Nephron (organoid): Measurements from ENCODE around the gene TMOD4.
"Not testable (repeated sequence)": the region's sequence is repeated elsewhere in the genome, so short reads cannot be mapped to it uniquely, and the experiment has no call there.

Experiments used
- H3K27ac Mint-ChIP-seq, 3 experiments: 2 replicates each; pipeline ENCODE4 v1.8.0; 2020; ENCODE audit warnings: mixed read lengths in 3 of 3, mild to moderate bottlenecking in 2 of 3, moderate library complexity in 1 of 3
- H3K27me3 Mint-ChIP-seq: 2 replicates; pipeline ENCODE4 v1.8.0; 2021; ENCODE audit warnings: low read depth, mild to moderate bottlenecking, moderate library complexity, mixed read lengths
- H3K36me3 Mint-ChIP-seq: 2 replicates; pipeline ENCODE4 v1.8.0; 2020; ENCODE audit warnings: low read depth, mixed read lengths
- H3K4me1 Mint-ChIP-seq: 2 replicates; pipeline ENCODE4 v1.8.0; 2020; ENCODE audit warnings: mixed read lengths
- H3K4me3 Mint-ChIP-seq, 3 experiments: 2 replicates each; pipeline ENCODE4 v1.8.0; 2020; ENCODE audit warnings: mild to moderate bottlenecking in 3 of 3, mixed read lengths in 3 of 3, moderate library complexity in 2 of 3
- H3K9me3 Mint-ChIP-seq: 2 replicates; pipeline ENCODE4 v1.8.0; 2020; ENCODE audit warnings: mixed read lengths
- TF ChIP-seq, protein P1 (sequence below), 3 experiments: fragments of 200-600 bp; sonication (generic); IDR thresholded peaks; one replicate each; pipeline ENCODE4 v1.5.0; 2021; ENCODE audit warnings: antibody characterized with exemption in 3 of 3; ENCODE audit not compliant: unreplicated experiment in 3 of 3

TMOD4 gene

DNA sequence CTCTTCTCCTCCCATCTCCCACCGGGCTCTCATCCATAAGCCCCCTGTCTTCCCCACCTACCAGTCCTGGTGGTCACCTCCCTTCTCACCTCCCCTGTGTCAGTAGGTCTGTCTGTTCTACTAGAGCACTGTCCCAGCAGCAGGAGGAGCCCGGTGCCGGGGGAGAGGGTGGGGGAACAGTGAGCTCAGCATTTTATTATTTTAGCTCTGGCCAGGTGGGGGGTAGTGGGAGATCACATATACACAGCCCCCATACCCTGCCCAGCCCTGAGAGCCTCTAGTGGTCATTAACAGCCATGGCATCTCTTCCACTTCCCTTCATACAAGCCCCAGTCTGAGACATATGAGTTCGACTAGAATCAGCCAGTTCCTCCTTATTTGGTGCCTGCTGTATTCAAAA is at the start of gene TMOD4:
TMOD4 (minus strand) TSS at position 119 of the 400 bp plus-strand sequence. CDS start 1,106 bp downstream, outside the sequence.
- Mint-ChIP-seq H3K36me3 (peaks cover 68% of the 10 kb centered on the region), H3K4me1 (peaks cover 10% of the 10 kb centered on the region)

DNA sequence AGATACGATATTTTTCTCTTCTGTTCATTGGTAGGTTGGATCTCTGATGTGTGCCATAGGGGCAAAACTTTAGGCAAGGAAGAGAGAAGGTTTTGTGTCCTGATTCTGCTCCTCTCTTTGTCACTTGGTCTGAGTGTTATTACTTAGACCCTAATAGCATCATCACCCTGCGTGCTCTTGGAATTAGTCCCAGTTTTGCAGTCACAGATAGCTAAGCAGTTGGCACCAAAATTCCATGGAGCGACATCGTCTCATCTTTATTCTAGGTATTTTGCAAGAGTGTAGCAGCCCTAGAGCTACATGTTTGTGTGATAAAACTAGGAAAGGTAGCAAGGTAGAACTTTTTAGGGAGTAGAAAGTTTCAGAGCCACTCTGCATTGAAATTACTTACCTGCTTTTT is 46.3 kb upstream of the TMOD4 start:
- Mint-ChIP-seq H3K9me3 (no peaks in the 10 kb centered on the region), H3K4me1 (no peaks in the 10 kb centered on the region), H3K4me3 (no peak overlapping the region), H3K27ac (peak overlapping the region in 1 of 3 experiments; percentile 40), H3K27me3 (no peaks in the 10 kb centered on the region), H3K36me3 (peaks cover 33% of the 10 kb centered on the region)
- TF ChIP-seq, protein P1, sequence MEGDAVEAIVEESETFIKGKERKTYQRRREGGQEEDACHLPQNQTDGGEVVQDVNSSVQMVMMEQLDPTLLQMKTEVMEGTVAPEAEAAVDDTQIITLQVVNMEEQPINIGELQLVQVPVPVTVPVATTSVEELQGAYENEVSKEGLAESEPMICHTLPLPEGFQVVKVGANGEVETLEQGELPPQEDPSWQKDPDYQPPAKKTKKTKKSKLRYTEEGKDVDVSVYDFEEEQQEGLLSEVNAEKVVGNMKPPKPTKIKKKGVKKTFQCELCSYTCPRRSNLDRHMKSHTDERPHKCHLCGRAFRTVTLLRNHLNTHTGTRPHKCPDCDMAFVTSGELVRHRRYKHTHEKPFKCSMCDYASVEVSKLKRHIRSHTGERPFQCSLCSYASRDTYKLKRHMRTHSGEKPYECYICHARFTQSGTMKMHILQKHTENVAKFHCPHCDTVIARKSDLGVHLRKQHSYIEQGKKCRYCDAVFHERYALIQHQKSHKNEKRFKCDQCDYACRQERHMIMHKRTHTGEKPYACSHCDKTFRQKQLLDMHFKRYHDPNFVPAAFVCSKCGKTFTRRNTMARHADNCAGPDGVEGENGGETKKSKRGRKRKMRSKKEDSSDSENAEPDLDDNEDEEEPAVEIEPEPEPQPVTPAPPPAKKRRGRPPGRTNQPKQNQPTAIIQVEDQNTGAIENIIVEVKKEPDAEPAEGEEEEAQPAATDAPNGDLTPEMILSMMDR (IDR thresholded peaks at IDR 0.05; ENCODE audit: unreplicated experiment in 3 of 3): no peak

More for the DNA sequence above, at the start of gene TMOD4:
- Mint-ChIP-seq H3K27ac (peak within 1 kb of the TSS in 1 of 3 experiments; percentile 33), H3K4me3 (no peak within 1 kb of the TSS), H3K9me3 (no peaks in the 10 kb centered on the region), H3K27me3 (no peaks in the 10 kb centered on the region)
- TF ChIP-seq, protein P1 (IDR thresholded peaks at IDR 0.05; ENCODE audit: unreplicated experiment in 3 of 3): peak; percentile 32 to 48 (median 40)

DNA sequence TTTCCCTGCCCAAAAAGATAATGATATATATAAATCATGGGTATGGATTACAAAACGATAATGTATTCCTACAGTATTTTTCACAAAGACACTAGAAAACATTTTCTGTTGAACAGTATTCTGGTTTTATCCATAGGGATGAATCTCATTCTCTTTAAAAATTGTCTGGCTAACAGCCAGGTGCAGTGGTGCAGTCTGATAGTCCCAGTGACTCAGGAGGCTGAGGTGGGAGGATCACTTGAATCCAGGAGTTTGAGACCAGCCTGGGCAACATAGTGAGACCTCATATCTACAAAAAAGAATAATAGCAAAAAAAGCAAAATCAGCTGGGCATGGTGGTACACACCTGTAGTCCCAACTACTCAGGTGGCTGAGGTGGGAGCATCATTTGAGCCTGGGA is 45.8 kb upstream of the TMOD4 start:
- Mint-ChIP-seq H3K36me3 (peaks cover 30% of the 10 kb centered on the region), H3K4me1 (no peaks in the 10 kb centered on the region), H3K27me3 (no peaks in the 10 kb centered on the region), H3K9me3 (no peaks in the 10 kb centered on the region), H3K4me3 (no peak overlapping the region), H3K27ac (no peak overlapping the region)
- TF ChIP-seq, protein P1 (IDR thresholded peaks at IDR 0.05; ENCODE audit: unreplicated experiment in 3 of 3): no peak

DNA sequence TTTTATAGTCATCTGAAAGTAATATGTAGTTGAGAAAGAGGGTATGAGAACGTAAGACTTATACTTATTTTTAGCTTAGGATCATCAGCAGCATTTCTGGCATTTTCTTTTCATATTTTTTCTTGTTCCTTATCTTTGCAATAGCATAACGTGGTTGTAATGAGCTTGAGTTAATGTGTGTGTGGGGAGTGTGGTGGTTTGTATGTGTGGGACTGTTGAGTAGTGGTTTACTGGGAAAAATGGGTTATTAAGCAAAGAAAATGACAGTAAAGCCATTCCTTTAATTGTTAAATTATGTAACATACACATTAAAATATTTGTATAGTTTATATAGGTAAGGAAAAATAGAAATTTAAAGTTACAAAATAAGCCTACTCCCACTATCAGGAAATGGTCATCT is 37.8 kb upstream of the TMOD4 start:
- Mint-ChIP-seq H3K36me3 (peaks cover 45% of the 10 kb centered on the region), H3K27ac (peak overlapping the region in 1 of 3 experiments; percentile 1), H3K27me3 (no peaks in the 10 kb centered on the region), H3K4me3 (no peak overlapping the region), H3K9me3 (no peaks in the 10 kb centered on the region), H3K4me1 (no peaks in the 10 kb centered on the region)
- TF ChIP-seq, protein P1 (IDR thresholded peaks at IDR 0.05; ENCODE audit: unreplicated experiment in 3 of 3): no peak

DNA sequence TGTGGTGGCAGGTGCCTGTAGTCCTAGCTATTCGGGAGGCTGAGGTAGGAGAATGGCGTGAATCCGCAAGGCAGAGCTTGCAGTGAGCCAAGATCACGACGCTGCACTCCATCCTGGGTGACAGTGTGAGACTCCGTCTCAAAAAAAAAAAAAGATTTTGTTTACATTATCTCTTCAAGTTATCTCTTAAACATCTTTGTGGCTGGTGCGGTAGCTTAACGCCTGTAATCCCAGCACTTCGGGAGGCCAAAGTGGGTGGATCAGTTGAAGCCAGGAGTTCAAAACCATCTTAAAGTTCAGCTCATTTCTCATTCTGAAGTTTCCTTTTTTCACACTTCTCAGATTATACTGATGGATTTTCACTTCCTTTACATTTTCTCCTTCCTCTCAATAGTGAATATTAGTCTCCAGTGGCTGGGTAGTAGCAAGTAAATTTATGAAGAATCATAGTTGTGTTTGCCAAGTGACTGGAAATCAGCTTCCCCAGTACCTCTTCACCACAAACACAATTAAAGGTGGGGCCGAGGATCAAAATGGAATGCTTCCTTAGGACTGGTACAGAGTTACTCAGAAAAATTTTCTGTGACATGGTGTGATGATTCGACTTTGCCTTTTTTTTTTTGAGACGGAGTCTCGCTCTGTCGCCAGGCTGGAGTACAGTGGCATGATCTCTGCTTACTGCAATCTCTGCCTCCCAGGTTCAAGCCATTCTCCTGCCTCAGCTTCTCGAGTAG is 36.4 kb upstream of the TMOD4 start:
- TF ChIP-seq, protein P1 (IDR thresholded peaks at IDR 0.05; ENCODE audit: unreplicated experiment in 3 of 3): no peak
- Mint-ChIP-seq H3K27me3 (no peaks in the 10 kb centered on the region), H3K4me1 (no peaks in the 10 kb centered on the region), H3K9me3 (no peaks in the 10 kb centered on the region), H3K4me3 (no peak overlapping the region), H3K27ac (peak overlapping the region in 2 of 3 experiments; percentile 24 to 74), H3K36me3 (peaks cover 54% of the 10 kb centered on the region)

DNA sequence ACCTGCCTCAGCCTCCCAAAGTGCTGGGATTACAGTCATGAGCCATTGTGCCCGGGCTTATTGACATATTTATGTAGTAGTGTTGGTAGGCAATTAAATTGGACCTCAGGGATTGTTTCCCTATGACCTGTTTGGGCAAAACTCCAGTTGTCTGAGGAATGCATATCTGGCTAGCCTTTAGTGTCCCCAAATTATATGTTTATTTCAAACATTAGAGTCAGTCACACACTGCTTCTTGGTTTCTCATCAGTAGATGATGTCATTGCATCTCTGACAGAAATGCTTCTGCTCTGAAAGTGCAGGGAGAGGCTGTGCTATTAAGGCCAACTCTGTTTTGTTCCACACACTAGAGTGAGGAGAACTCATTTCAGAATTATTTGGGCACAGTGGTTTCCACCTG is 35.0 kb upstream of the TMOD4 start:
- no peaks in the 10 kb centered on the region for H3K27me3 Mint-ChIP-seq
- H3K27ac Mint-ChIP-seq: no peak overlapping the region
- H3K4me1 Mint-ChIP-seq: no peaks in the 10 kb centered on the region
- no peaks in the 10 kb centered on the region for H3K9me3 Mint-ChIP-seq
- no peak overlapping the region for H3K4me3 Mint-ChIP-seq
- TF ChIP-seq, protein P1 (IDR thresholded peaks at IDR 0.05; ENCODE audit: unreplicated experiment in 3 of 3): no peak
- H3K36me3 Mint-ChIP-seq: peaks cover 60% of the 10 kb centered on the region

DNA sequence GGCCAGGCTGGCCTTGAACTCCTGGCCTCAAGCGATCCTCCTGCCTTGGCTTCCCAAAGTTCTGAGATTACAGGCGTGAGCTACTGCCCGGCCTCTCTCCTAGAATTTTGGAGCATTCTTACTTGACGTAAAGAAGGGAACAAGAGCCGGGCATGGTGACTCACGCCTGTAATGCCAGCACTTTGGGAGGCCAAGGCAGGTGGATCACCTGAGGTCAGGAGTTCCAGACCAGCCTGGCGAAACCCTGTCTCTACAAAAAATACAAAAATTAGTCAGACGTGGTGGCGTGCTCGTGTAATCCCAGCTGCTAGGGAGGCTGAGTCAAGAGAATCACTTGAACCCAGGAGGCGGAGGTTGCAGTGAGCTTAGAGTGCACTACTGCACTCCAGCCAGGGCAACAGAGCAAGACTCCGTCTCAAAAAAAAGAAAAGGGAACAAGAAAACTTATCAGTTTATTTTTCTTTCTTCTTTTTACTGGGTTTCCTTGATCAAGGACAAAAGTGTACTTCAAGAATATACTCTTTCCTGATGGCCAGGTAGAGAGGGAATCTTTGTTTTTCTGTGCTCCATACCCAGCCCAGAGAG is 29.7 kb upstream of the TMOD4 start:
- H3K4me3 Mint-ChIP-seq, H3K9me3 Mint-ChIP-seq, H3K27ac Mint-ChIP-seq, H3K27me3 Mint-ChIP-seq, H3K4me1 Mint-ChIP-seq: not testable (repeated sequence)
- peaks cover 52% of the 10 kb centered on the region for H3K36me3 Mint-ChIP-seq
